BE2C (cell line): ENCODE data around the gene PRKG1.
"Not testable (repeated sequence)": the region's sequence is repeated elsewhere in the genome, so short reads cannot be mapped to it uniquely, and the experiment has no call there.

Source experiments
- DNase-seq: peaks from one replicate; pipeline ENCODE4 v3.0.0-alpha.2; 2020
- H3K27me3 ChIP-seq: fragments of 250-450 bp; sonication (Bioruptor Pico); 2 replicates; pipeline ENCODE4 v1.5.1; 2020; ENCODE audit warnings: mild to moderate bottlenecking
- H3K36me3 ChIP-seq: fragments of 250-450 bp; sonication (Bioruptor Pico); 2 replicates; pipeline ENCODE4 v1.5.1; 2020; ENCODE audit warnings: mild to moderate bottlenecking
- H3K4me1 ChIP-seq: fragments of 250-450 bp; sonication (Bioruptor Pico); 2 replicates; pipeline ENCODE4 v1.5.1; 2020
- H3K4me3 ChIP-seq: 2 replicates; pipeline ENCODE4 v1.5.1; 2011; ENCODE audit warnings: low read depth, low read length
- H3K9me3 ChIP-seq: fragments of 250-450 bp; sonication (Bioruptor Pico); 2 replicates; pipeline ENCODE4 v1.5.1; 2020
- TF ChIP-seq, protein P1 (sequence below): IDR thresholded peaks from 2 replicates; pipeline ENCODE4 v1.5.1; 2012; ENCODE audit warnings: mild to moderate bottlenecking, low read depth, low read length

The PRKG1 gene

GRCh38 chr10:52232561-52233350 is 1158.5 kb downstream of the PRKG1 start:
- peak overlapping the region; percentile 33; the same call in 1 of the 2 replicates for H3K4me3 ChIP-seq
- H3K4me1 ChIP-seq, result no peaks in the 10 kb centered on the region
- no peaks in the 10 kb centered on the region for H3K36me3 ChIP-seq
- TF ChIP-seq, protein P1, sequence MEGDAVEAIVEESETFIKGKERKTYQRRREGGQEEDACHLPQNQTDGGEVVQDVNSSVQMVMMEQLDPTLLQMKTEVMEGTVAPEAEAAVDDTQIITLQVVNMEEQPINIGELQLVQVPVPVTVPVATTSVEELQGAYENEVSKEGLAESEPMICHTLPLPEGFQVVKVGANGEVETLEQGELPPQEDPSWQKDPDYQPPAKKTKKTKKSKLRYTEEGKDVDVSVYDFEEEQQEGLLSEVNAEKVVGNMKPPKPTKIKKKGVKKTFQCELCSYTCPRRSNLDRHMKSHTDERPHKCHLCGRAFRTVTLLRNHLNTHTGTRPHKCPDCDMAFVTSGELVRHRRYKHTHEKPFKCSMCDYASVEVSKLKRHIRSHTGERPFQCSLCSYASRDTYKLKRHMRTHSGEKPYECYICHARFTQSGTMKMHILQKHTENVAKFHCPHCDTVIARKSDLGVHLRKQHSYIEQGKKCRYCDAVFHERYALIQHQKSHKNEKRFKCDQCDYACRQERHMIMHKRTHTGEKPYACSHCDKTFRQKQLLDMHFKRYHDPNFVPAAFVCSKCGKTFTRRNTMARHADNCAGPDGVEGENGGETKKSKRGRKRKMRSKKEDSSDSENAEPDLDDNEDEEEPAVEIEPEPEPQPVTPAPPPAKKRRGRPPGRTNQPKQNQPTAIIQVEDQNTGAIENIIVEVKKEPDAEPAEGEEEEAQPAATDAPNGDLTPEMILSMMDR, result no peak
- no peaks in the 10 kb centered on the region for H3K27me3 ChIP-seq
- no peak for DNase-seq
- H3K9me3 ChIP-seq, result no peaks in the 10 kb centered on the region

GRCh38 chr10:52233351-52233991 is 1159.2 kb downstream of the PRKG1 start:
- H3K36me3 ChIP-seq, H3K27me3 ChIP-seq, DNase-seq, H3K9me3 ChIP-seq, H3K4me1 ChIP-seq: not testable (repeated sequence)
- peak overlapping the region; percentile 33; the same call in 1 of the 2 replicates for H3K4me3 ChIP-seq

DNA sequence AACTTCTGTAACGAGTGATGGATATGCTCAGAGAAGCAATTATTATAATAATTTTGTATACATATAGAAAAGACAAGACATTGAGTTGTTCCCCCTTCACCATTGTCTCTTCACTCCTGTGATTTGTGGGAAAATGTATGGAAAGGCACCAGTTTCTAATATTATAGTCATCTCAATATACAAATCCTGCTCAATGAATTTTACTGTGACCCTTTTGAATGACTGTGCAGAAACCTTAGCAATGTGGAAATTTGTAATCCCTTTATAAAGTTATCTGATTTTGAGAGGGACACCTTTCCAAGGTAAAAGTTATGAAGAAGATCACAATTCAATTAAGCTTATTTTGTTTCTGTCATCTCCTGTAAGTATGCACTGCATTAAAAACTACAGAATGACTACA is 1165.5 kb downstream of the PRKG1 start:
- TF ChIP-seq, protein P1, result no peak
- no peaks in the 10 kb centered on the region for H3K4me1 ChIP-seq
- H3K4me3 ChIP-seq, result no peak overlapping the region
- no peaks in the 10 kb centered on the region for H3K27me3 ChIP-seq
- no peaks in the 10 kb centered on the region for H3K9me3 ChIP-seq
- DNase-seq, result no peak
- H3K36me3 ChIP-seq, result no peaks in the 10 kb centered on the region

DNA sequence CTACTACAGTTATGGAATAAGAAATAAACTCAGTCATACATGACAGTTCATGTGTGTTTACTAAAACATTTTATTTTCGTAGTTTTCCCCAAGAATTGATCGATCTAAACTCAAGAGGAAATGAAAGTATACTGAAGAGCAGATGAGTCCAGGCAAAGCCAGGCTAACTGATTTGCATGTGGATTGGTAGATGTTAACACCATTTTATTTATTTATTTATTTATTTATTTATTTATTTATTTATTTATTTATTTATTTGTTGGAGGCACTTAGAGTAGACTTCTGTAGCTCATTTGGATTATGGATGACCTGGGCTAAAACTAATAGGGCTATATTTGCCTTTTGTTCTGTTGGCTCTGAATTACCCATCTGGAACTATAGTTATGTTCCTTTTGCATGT is 1171.3 kb downstream of the PRKG1 start:
- TF ChIP-seq, protein P1, result no peak

GRCh38 chr10:52247929-52248328 is 1173.6 kb downstream of the PRKG1 start:
- H3K36me3 ChIP-seq, H3K4me3 ChIP-seq, DNase-seq, H3K27me3 ChIP-seq, H3K9me3 ChIP-seq, H3K4me1 ChIP-seq: not testable (repeated sequence)

More for the DNA sequence above, 1171.3 kb downstream of the PRKG1 start:
- DNase-seq, result no peak
- H3K27me3 ChIP-seq, result no peaks in the 10 kb centered on the region
- no peak overlapping the region for H3K4me3 ChIP-seq
- no peaks in the 10 kb centered on the region for H3K36me3 ChIP-seq
- no peaks in the 10 kb centered on the region for H3K9me3 ChIP-seq
- no peaks in the 10 kb centered on the region for H3K4me1 ChIP-seq

GRCh38 chr10:52248697-52249306 is 1174.5 kb downstream of the PRKG1 start:
- Histone ChIP-seq H3K9me3 (no peaks in the 10 kb centered on the region), H3K36me3 (no peaks in the 10 kb centered on the region), H3K4me3 (no peak overlapping the region), H3K27me3 (peaks cover 4% of the 10 kb centered on the region; the same call in 1 of the 2 replicates), H3K4me1 (no peaks in the 10 kb centered on the region)
- TF ChIP-seq, protein P1, result no peak
- DNase-seq, result no peak
